ENCODE data around the gene RHEB.

DNA sequence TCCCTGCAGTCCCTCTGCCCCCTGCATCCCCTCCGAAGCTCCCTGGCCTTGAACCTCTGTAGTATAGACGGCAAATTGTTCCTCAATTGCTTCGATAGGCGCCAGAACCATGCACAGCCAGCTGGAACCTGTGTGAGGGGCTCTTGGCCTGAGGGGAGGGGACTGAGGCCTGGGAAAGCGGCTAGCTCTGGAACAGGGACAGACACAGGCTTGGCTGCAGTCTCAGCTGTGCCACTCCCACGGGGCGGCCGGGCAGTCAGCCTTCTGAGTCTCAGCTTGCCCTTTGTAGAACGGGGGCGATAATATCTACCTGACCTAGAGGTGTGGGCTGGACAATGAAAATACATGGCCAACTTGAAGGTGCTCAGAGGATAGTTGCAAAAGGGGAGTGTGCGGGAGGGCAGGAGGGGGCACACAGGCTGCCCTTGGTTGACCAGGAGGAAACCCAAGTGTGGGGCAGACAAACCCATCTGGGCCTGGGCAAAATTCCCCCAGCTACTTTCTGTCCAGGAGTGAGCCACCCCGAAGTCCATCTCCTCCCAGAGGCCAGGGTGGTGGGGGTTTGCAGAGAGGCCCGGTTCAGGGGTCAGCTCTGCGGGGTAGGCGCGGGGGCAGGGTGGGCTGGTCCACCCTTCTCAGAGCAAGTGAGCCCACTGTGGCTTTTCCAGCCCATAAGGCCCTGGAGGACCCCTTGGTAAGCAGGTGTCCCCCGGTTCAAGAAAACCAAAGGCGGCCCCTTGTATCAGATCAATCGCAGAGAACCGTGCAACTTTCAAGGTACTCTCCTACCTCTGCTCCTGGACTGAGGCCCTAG is 84.4 kb downstream of the RHEB start:
- TF ChIP-seq, protein P1, sequence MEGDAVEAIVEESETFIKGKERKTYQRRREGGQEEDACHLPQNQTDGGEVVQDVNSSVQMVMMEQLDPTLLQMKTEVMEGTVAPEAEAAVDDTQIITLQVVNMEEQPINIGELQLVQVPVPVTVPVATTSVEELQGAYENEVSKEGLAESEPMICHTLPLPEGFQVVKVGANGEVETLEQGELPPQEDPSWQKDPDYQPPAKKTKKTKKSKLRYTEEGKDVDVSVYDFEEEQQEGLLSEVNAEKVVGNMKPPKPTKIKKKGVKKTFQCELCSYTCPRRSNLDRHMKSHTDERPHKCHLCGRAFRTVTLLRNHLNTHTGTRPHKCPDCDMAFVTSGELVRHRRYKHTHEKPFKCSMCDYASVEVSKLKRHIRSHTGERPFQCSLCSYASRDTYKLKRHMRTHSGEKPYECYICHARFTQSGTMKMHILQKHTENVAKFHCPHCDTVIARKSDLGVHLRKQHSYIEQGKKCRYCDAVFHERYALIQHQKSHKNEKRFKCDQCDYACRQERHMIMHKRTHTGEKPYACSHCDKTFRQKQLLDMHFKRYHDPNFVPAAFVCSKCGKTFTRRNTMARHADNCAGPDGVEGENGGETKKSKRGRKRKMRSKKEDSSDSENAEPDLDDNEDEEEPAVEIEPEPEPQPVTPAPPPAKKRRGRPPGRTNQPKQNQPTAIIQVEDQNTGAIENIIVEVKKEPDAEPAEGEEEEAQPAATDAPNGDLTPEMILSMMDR (conservative IDR thresholded peaks at IDR 0.05; ENCODE audit: low read depth in 2 of 2): no peak
- TF ChIP-seq POLR2AphosphoS5 (IDR thresholded peaks at IDR 0.05; ENCODE audit: low read depth) (no peak), EZH2 (IDR thresholded peaks at IDR 0.05; ENCODE audit: low read depth, unreplicated experiment) (no peak), STAT1 (IDR thresholded peaks at IDR 0.05; ENCODE audit: unreplicated experiment) (no peak), EZH2phosphoT487 (IDR thresholded peaks at IDR 0.05; ENCODE audit: unreplicated experiment) (no peak), CREB1 (CRISPR knock-in tag; IDR thresholded peaks at IDR 0.05; ENCODE audit: low read depth) (no peak), JUNB (IDR thresholded peaks at IDR 0.05; ENCODE audit: unreplicated experiment) (no peak), ZNF114 (CRISPR knock-in tag; IDR thresholded peaks at IDR 0.05) (no peak), NANOG (IDR thresholded peaks at IDR 0.05; ENCODE audit: borderline replicate concordance) (no peak), ZNF331 (CRISPR knock-in tag; IDR thresholded peaks at IDR 0.05; ENCODE audit: low read depth) (no peak)
- TF ChIP-seq, protein P2, sequence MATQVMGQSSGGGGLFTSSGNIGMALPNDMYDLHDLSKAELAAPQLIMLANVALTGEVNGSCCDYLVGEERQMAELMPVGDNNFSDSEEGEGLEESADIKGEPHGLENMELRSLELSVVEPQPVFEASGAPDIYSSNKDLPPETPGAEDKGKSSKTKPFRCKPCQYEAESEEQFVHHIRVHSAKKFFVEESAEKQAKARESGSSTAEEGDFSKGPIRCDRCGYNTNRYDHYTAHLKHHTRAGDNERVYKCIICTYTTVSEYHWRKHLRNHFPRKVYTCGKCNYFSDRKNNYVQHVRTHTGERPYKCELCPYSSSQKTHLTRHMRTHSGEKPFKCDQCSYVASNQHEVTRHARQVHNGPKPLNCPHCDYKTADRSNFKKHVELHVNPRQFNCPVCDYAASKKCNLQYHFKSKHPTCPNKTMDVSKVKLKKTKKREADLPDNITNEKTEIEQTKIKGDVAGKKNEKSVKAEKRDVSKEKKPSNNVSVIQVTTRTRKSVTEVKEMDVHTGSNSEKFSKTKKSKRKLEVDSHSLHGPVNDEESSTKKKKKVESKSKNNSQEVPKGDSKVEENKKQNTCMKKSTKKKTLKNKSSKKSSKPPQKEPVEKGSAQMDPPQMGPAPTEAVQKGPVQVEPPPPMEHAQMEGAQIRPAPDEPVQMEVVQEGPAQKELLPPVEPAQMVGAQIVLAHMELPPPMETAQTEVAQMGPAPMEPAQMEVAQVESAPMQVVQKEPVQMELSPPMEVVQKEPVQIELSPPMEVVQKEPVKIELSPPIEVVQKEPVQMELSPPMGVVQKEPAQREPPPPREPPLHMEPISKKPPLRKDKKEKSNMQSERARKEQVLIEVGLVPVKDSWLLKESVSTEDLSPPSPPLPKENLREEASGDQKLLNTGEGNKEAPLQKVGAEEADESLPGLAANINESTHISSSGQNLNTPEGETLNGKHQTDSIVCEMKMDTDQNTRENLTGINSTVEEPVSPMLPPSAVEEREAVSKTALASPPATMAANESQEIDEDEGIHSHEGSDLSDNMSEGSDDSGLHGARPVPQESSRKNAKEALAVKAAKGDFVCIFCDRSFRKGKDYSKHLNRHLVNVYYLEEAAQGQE (IDR thresholded peaks at IDR 0.05; ENCODE audit: unreplicated experiment): no peak
- TF ChIP-seq, protein P3, sequence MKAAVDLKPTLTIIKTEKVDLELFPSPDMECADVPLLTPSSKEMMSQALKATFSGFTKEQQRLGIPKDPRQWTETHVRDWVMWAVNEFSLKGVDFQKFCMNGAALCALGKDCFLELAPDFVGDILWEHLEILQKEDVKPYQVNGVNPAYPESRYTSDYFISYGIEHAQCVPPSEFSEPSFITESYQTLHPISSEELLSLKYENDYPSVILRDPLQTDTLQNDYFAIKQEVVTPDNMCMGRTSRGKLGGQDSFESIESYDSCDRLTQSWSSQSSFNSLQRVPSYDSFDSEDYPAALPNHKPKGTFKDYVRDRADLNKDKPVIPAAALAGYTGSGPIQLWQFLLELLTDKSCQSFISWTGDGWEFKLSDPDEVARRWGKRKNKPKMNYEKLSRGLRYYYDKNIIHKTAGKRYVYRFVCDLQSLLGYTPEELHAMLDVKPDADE (IDR thresholded peaks at IDR 0.05): no peak
- TF ChIP-seq, protein P4, sequence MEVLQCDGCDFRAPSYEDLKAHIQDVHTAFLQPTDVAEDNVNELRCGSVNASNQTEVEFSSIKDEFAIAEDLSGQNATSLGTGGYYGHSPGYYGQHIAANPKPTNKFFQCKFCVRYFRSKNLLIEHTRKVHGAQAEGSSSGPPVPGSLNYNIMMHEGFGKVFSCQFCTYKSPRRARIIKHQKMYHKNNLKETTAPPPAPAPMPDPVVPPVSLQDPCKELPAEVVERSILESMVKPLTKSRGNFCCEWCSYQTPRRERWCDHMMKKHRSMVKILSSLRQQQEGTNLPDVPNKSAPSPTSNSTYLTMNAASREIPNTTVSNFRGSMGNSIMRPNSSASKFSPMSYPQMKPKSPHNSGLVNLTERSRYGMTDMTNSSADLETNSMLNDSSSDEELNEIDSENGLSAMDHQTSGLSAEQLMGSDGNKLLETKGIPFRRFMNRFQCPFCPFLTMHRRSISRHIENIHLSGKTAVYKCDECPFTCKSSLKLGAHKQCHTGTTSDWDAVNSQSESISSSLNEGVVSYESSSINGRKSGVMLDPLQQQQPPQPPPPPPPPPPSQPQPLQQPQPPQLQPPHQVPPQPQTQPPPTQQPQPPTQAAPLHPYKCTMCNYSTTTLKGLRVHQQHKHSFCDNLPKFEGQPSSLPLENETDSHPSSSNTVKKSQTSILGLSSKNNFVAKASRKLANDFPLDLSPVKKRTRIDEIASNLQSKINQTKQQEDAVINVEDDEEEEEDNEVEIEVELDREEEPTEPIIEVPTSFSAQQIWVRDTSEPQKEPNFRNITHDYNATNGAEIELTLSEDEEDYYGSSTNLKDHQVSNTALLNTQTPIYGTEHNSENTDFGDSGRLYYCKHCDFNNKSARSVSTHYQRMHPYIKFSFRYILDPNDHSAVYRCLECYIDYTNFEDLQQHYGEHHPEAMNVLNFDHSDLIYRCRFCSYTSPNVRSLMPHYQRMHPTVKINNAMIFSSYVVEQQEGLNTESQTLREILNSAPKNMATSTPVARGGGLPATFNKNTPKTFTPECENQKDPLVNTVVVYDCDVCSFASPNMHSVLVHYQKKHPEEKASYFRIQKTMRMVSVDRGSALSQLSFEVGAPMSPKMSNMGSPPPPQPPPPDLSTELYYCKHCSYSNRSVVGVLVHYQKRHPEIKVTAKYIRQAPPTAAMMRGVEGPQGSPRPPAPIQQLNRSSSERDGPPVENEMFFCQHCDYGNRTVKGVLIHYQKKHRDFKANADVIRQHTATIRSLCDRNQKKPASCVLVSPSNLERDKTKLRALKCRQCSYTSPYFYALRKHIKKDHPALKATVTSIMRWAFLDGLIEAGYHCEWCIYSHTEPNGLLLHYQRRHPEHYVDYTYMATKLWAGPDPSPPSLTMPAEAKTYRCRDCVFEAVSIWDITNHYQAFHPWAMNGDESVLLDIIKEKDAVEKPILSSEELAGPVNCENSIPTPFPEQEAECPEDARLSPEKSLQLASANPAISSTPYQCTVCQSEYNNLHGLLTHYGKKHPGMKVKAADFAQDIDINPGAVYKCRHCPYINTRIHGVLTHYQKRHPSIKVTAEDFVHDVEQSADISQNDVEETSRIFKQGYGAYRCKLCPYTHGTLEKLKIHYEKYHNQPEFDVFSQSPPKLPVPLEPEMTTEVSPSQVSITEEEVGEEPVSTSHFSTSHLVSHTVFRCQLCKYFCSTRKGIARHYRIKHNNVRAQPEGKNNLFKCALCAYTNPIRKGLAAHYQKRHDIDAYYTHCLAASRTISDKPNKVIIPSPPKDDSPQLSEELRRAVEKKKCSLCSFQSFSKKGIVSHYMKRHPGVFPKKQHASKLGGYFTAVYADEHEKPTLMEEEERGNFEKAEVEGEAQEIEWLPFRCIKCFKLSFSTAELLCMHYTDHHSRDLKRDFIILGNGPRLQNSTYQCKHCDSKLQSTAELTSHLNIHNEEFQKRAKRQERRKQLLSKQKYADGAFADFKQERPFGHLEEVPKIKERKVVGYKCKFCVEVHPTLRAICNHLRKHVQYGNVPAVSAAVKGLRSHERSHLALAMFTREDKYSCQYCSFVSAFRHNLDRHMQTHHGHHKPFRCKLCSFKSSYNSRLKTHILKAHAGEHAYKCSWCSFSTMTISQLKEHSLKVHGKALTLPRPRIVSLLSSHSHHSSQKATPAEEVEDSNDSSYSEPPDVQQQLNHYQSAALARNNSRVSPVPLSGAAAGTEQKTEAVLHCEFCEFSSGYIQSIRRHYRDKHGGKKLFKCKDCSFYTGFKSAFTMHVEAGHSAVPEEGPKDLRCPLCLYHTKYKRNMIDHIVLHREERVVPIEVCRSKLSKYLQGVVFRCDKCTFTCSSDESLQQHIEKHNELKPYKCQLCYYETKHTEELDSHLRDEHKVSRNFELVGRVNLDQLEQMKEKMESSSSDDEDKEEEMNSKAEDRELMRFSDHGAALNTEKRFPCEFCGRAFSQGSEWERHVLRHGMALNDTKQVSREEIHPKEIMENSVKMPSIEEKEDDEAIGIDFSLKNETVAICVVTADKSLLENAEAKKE (CRISPR knock-in tag; IDR thresholded peaks at IDR 0.05): no peak

Measured in GM23338 (cell line).